Thoracic aorta endothelial cell (primary cell): ENCODE results near the gene INCENP. TPM values are rescaled to one million over a fixed set of nuclear protein-coding genes. Genes with fewer than 3 reads are reported as not detected.

ENCODE experiments used
- total RNA-seq: library from RNA; depleted of rRNA; stranded (reverse); fragments of >200 nt; gene quantifications from 2 replicates; pipeline ENCODE4 v1.2.3, GENCODE V29; 2012

Gene INCENP
- 41.5 and 88.5 TPM in 2 replicates for total RNA-seq

GRCh38 chr11:62123669-62124185, at the start of gene INCENP:
TSS of gene INCENP (plus strand) at chr11:62124011. CDS start at chr11:62128162, 4,151 bp downstream.

GRCh38 chr11:62190011-62190410, 66.2 kb downstream of the INCENP start, which contains the start of gene SCGB1D1:
TSS of gene SCGB1D1 (plus strand) at chr11:62190216. CDS start at chr11:62190285, 69 bp downstream.

Other genes starting within 250 kb of the INCENP start
- 93.5 and 100 TPM in 2 replicates for gene FADS3, start 232.5 kb upstream of the INCENP start, total RNA-seq
- gene RAB3IL1, start 206.4 kb upstream of the INCENP start, total RNA-seq = 1.0 and 1.6 TPM in 2 replicates
- gene BEST1, start 173.7 kb upstream of the INCENP start, total RNA-seq = under 0.01 and 0.14 TPM in 2 replicates
- 696 and 1,197 TPM in 2 replicates for gene FTH1, start 156.4 kb upstream of the INCENP start, total RNA-seq
- gene SCGB1D1, start 66.2 kb downstream of the INCENP start, total RNA-seq = not detected in 2 replicates
- gene SCGB2A1, start 84.7 kb downstream of the INCENP start, total RNA-seq = not detected in 2 replicates
- not detected in 2 replicates for gene SCGB1D2, start 118.2 kb downstream of the INCENP start, total RNA-seq
- not detected in 2 replicates for gene SCGB2A2, start 146.1 kb downstream of the INCENP start, total RNA-seq
- gene SCGB1D4, start 175.1 kb downstream of the INCENP start, total RNA-seq = not detected in 2 replicates
- 37.5 and 43.1 TPM in 2 replicates for gene ASRGL1, start 213.4 kb downstream of the INCENP start, total RNA-seq